ENCODE results near the gene CNN1.

DNA sequence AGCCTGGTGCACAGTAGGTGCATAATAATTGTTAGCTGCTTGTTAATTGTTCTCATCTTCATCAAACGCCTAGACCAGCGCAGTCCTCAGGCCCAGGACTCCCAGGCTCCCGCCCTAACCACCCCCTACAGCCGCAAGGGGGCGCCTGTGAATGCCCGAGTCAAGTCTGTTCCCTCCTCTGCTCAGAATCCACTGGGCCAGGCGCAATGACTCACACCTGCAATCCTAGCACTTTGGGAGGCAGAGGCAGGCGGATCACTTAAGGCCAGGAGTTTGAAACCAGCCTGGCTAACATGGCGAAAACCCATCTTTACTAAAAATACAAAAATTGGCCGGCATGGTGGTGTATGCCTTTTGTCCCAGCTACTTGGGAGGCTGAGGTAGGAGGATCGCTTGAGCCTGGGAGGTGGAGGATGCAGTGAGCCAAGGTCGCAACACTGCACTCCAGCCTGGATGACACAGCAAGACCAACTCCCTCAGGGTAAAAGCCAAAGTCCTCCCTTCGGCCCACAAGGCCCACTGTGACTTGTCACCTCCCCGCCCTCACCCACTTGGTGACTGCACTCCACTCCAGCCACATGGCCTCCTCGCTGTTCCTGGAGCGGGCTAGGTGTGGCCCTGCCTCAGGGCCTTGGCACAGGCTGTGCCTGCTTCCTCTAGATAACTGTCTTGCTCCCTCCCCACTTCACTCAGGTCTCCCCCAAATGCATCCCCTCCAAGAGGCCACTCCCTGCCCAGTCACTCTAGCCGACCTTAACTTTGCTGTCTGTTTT lies 42.1 kb upstream of the CNN1 start:
- TF ChIP-seq CTCF (IDR thresholded peaks at IDR 0.05) (peak; percentile 50 to 69 (median 64)), EP300 (IDR thresholded peaks at IDR 0.05) (no peak), POLR2AphosphoS5 (IDR thresholded peaks at IDR 0.05) (no peak), POLR2A (IDR thresholded peaks at IDR 0.05) (no peak)

Measured in sigmoid colon (tissue), 4 donors.